ENCODE measurements around the gene NEUROD1. TPM values are rescaled to one million over a fixed set of nuclear protein-coding genes. Genes with fewer than 3 reads are reported as not detected.

NEUROD1 gene
- total RNA-seq, result 4.7 TPM

DNA sequence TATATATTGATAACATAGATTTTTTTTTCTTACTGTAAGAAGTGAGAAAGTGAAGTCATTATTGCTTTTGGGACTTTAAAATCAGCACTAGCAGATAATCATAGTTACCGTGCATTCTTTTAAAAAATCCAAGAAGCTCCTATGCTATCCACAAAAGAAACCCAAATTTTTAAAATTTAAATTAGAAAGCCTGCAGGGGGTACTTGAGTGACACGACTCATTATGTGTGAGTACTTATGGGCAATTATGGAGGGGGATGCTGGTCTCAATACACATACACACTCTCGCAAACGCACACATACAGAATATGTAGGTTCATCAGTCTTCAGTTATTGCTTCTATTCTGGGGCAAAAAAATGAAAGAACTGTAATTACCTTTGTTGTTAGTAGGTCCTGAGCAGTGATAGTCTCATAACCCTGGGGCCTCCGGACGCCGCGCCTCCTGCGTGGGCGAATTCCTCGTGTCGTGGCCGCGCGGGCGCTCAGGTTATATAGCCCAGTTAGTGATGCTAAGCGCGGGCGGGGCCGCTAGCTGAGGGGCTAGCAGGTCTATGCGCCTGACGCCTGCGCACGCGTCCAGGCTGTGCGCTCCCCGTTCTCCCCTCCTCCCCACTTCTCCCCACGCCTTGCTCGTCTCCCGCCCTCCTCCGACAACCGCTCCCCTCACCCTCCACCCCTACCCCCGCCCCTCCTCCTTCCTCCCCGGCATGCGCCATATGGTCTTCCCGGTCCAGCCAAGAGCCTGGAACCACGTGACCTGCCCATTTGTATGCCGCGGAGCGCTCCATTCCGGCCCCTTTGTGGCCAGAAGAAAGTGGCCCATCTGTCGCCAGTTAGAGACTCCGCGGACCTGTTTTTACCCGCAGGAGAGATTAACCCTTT lies at the start of gene NEUROD1:
NEUROD1 (minus strand) TSS at position 463 of the 882 bp plus-strand sequence. CDS start 1,657 bp downstream, outside the sequence.

DNA sequence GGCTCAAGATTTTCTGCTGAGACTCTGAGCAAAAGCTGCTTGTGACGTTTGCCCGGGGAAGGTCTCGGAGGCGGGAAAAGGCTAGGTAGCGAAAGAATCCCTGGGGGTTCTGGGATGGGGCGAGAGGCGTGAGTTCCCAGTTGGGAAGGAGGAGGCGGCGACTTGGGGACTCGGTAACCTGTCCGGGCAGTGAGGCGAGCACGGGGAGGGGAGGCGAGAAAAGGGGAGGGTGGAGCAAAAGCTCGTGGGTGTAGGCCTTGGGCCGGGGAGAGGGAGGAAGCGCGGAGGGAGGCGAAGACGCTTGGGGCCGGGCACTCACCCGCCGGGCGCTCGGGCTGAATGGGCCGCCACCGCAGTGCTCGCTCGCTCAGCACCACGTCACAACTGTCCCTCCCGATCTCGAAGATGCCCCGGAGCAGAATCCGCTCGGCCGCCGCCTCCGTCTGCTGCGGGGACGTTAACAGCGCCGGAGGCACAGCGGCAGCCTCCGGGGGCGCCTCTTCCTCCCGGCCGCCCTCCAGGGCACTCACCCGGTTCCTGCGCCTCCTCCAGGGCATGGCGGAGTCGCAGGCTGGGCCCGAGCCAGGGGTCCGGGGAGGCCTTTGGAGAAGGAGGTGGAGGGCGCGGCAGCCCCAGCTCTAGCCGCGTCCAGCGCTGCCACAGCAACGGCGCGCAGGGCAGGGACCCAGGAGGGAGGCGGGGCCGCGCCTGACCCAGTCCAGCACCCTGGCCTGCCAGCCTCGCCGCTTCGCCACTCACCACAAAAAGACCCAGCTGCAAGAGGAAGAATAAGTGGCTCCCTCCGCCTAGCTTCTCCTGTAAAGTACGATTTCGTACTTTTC lies 23.6 kb downstream of the NEUROD1 start, which contains the start of gene CERKL:
CERKL (minus strand) TSS at position 656 of the 842 bp plus-strand sequence; CDS start at position 557, 99 bp downstream.

Other genes with a start within 250 kb of the NEUROD1 start
- 9.4 TPM for gene ITGA4, start 223.1 kb downstream of the NEUROD1 start, total RNA-seq
- gene CERKL, start 23.4 kb downstream of the NEUROD1 start, total RNA-seq, result 1.3 TPM
- 47.6 TPM for gene ITPRID2, start 211.2 kb upstream of the NEUROD1 start, total RNA-seq